ENCODE results near the gene ABHD4. TPM values are rescaled to one million over a fixed set of nuclear protein-coding genes. Genes with fewer than 3 reads are reported as not detected.
"Not testable (repeated sequence)": the region's sequence is repeated elsewhere in the genome, so short reads cannot be mapped to it uniquely, and the experiment has no call there.

The ABHD4 gene
- total RNA-seq, 1 donor from 2014 or later: 2.4 TPM

DNA sequence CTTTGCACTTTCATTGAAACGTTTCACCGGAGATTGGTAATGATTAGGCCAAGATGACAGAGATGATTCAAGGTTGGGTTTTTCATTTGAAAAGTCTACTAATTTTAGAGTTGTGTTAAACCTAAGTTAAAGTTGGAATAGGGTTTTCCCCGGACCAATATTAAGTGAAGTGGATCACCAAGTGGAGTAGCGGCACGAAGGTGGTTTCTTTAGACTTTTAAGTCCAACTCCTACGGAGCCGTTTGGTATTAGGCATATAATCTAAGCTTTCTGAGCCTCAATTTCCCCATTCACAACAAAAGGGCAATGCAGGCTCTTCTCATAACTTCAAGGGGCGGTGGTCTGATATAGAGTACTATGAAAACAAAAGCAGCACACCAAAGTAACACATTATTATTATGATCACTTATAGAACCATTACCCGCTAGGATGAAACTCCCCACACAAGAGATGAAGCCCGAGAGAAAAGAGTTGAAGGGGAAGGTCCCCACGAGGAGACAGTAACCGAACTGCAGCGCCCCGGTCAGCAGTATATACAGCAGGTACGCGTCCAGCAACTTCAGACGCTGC lies 9.5 kb upstream of the ABHD4 start:
- DNase-seq (ENCODE audit: low spot score in 2 of 2): no peak
- FAIRE-seq: no peak

DNA sequence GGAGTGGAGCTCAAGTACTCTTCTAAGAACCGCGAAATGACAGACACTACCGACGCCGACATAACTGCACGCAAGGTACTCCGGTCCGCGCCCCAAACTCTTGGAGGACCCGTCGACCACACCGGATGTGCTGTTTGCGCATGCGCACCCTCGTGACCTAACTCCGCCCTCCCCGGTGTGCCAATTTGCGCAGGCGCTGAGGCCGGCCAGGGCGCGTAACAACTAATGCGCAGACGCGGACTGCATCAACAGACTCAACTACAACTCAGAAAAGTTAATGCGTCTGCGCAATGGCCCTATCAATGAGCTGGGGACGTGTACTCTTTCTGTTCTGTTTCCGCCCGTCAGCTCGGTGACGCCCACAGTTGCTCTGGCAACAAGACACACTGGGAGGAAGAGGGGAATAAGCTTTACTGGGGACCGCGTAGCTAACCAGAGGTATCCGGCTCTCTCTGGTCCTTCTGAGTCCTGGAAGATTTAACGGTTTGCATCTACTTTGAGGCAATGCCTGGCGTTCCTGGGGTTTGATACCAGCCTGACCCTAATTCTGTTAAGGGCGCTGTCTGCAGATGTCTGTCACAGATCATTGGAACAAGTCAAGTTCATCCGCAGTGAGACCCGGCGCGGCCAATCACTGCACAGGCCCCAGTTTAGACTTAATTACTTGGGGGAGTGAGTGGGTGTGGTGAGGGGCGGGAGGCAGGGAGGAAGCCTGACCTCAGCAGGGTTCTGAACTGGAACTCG lies 8.8 kb upstream of the ABHD4 start, which contains the start of gene DAD1:
Gene DAD1 (minus strand): TSS at position 129 of the 744 bp plus-strand sequence. CDS start 67 bp downstream, at position 62.
- FAIRE-seq (peak; percentile 70), DNase-seq (ENCODE audit: low spot score in 2 of 2) (peak; percentile 87 to 96)

DNA sequence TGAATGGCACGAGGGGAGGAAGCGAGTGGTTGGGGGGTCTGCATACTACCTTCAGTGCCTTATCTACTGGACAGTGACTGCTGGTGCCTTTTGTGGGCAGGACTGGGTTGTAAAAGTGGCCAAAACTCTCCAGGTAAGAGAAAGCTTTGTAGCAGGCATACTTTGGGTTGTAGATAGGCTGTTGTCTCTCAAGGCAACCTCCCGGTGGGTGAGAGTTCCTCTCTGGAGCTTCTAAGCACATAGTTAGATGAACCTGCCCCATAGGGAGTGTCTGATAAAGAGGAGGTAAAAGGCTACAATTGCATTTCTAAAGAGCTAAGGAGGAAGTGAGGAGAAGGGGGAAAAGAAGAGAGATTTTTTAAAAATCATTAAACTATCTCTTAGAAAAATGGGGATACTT lies 4.9 kb upstream of the ABHD4 start:
- no peak for DNase-seq (ENCODE audit: low spot score in 2 of 2)
- FAIRE-seq: no peak

DNA sequence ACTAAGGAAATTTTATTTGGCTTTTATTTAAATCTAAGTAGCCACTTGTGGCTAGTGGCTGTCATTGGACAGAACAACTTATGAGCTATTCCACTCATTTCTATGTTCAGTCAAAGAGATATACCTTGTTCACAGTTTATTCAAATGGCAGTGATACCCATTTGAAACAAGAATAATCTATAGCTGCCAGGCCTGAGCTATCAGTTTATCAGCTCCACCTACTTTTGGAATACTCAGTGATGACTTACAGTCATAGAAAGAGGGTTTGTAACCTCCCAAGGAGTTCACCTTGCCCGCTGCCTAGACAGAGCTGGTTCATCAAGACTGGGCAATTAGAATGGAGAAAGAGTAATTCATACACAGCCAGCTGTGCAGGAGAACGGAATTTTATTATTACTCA lies 4.5 kb upstream of the ABHD4 start:
- no peak for DNase-seq (ENCODE audit: low spot score in 2 of 2)
- no peak for FAIRE-seq

DNA sequence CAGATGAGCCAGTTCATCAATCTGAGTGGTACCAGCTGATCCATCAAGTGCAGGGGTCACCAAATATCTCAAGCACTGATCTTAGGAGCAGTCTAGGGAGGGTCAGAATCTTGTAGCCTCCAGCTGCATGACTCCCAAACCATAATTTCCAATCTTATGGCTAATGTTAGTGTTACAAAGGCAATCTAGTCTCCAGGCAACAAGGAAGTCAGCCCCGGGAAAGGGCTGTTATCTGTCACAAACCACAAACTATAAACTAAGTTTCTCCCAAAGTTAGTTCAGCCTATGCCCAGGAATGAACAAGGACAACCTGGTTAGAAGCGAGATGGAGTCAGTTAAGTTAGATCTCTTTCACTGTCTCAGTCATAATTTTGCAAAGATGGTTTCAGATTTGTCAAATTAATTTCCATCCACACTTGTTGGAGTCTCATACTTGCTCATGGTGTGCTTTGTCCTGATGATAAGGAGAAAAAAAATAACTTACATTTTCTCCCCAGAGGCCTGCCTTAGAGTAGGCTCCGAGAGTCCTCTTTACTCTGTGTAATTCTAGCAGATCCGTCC lies 3.9 kb upstream of the ABHD4 start:
- FAIRE-seq (no peak), DNase-seq (ENCODE audit: low spot score in 2 of 2) (no peak)

DNA sequence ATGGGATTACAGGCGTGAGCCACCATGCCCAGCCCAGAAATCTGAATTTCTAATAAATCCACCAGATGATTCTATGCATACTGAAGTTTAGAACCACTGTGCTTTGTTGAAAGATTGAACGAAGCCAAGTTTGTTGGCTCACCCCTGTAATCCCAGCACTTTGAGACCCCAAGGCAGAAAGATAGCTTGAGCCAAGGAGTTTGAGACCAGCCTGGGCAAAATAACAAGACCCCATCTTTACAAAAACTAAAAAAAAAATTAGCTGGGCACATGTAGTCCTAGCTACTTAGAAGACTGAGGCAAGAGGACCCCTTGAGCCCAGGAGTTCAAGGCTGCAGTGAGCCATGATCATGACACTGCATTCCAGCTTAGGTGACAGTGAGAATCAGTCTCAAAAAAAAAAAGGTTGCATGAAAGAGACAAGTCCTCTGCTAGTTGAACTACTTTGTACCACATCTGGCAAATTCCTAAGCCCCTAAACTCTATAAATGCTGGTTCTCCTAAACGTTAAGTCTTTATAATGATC lies 1.7 kb upstream of the ABHD4 start:
- DNase-seq (ENCODE audit: low spot score in 2 of 2) (no peak), FAIRE-seq (no peak)

DNA sequence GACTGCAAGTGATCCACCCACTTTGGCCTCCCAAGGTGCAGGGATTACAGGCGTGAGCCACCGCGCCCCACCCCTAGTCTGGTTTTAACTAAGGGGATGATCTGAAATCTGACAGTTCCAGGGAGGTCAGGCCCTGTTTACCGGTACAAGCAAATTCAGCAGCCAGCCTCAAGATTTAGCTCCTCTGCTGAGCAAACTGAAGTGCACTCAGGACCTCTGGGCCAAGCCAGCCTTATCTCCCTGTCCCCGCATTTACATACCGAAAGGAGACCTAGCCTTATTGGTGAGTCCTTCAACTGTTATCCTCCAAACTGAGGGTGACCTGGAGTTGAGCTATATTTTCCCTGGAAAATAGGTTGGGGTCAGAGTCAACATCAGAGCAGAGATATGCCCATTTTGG lies 835 bp upstream of the ABHD4 start:
- DNase-seq (ENCODE audit: low spot score in 2 of 2) (no peak), FAIRE-seq (no peak)

DNA sequence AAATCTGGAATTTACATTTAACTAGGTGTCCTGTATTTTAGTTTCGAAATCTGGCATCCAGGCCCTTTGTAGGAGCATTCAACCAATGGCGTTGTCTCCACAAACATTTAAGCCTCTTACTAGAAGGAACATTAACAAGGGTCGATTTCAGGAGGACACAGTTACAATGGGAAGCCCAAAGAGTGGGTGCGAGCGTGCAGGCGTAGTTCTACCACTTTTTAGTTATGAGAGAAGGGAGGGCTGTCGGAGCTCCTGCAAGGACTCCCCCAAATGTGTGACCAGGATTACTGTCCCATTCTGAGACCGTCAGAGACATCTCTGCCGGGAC lies 365 bp upstream of the ABHD4 start:
- DNase-seq (ENCODE audit: low spot score in 2 of 2): no peak
- FAIRE-seq: no peak

DNA sequence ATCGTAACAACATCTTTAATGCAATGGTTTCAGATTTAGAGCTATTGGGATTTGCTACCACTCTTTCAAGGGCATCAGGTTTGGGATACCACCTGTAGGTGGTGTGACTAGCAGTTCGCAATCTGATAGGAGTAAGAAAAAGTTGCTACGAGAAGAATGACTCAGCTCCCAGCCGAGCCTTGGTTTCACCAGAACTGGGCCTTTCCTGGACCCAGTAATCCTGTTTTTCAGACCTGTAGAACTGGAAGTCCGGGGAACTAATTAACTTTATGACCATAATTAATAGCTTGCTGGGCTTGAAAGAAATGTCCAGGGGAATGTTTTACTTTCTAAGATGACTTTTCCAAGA lies 770 bp downstream of the ABHD4 start:
- no peak for FAIRE-seq
- peak; percentile 41 to 63 for DNase-seq (ENCODE audit: low spot score in 2 of 2)

DNA sequence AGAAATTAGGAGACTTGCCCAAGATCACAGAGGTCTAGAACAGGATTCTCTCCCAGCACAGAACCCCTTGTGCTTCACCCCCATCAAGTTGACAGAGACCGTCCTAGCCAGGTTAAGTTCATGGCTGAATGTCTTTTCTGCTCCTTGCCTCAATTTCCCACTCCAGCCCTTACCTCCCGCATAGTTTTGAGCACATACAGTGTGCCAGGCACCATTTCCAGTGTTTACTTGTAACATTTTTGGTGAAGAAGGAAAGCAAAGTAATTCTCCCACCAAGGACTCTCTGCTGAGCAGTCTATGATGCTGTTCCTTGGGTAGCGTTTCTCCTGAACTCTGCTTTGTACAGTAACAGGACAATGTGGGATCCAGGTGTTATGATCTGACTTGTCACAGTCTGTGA lies 1.2 kb downstream of the ABHD4 start:
- FAIRE-seq (no peak), DNase-seq (ENCODE audit: low spot score in 2 of 2) (no peak)

DNA sequence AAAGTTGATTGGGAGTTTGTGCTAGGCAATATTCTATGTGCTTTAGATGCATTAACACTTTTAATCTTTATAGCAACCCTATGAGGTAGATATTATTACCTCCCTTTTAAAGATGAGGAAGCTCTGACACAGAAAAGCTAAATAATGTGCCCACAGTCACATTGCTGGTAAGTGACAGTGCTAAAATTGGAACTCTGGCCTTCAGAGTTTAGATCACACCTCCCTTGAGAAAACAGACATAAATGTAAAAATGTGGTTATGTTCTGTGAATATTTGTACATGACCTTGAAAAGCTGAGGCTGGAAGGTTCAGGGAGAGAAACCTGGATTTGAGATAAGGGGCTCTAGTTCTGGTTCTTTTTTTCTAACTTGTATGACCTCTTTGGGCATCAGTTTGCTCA lies 1.9 kb downstream of the ABHD4 start:
- FAIRE-seq: no peak

DNA sequence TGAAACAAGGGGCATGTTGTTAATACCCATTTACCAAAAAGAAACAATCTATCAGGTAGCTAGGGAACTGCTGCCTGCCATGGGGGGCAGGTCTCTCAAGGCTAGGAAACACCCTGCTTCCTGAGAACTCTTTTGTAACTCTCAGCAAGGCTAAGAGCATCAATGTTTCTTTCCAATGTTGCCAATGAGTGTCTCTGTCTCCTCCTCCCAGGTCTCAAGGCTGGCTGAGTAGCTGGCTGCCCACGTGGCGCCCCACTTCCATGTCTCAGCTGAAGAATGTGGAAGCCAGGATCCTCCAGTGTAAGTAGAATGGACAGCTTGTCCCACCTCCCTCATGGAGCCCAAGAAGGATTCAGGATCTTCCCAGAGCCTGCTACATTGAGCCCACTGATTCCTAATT lies 3.4 kb downstream of the ABHD4 start:
- FAIRE-seq (no peak), DNase-seq (ENCODE audit: low spot score in 2 of 2) (no peak)

More for the DNA sequence above, 1.9 kb downstream of the ABHD4 start:
- DNase-seq (ENCODE audit: low spot score in 2 of 2): no peak

DNA sequence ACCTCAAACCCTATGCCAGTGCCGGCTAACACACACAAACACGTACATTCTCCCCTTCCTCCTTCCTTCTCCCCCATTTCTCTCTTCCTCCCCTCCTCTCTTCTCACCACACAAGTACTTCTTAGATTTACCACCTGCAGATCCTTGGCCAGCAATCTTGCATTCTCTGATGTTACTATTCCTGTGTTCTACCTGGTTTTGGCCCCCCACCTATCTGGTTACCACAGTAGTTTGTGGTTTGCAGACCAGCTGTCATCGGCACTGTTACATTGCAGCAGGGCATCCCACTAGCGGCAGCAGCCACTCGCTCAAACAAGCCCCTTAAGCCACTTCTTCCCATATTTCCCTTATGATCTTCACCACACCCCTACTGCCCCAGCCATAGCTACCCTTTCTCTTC lies 3.9 kb downstream of the ABHD4 start:
- no peak for FAIRE-seq

DNA sequence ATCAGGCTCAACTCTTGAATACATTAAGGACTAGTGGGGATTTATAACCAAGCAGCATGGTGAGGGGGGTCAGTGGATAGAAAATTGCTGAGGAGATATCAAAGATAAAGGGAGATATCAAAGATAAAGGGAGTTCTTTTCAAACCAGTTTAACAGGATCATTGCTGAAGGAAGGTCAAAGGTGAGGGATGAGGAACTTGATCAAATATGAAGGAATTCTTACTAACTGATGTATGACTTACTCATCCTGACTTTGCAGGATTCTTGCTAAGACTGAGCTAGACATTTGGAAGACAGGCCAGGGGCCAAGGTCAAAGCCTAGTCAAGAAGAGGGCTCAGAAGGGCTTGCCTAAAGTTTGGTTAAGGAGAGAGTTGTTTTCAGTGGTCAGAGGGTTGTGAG lies 4.8 kb downstream of the ABHD4 start:
- FAIRE-seq (no peak), DNase-seq (ENCODE audit: low spot score in 2 of 2) (no peak)

More for the DNA sequence above, 3.9 kb downstream of the ABHD4 start:
- no peak for DNase-seq (ENCODE audit: low spot score in 2 of 2)

DNA sequence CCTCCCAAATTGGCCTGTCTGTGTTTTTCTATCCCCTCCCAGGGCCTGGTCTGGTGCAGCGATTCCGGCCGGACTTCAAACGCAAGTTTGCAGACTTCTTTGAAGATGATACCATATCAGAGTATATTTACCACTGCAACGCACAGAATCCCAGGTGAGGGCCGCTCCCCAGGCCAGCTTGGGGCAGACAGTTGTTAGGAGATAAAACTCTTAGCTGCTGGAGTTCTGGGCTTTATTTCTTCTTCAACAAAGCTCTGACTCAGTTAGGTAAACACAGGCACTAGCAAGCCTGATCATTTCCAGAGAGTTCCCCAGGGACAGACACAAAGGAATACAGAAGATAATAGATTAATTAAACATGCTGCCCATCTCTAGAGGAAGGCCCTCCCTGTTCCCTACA lies 8.3 kb downstream of the ABHD4 start:
- FAIRE-seq: no peak
- no peak for DNase-seq (ENCODE audit: low spot score in 2 of 2)

DNA sequence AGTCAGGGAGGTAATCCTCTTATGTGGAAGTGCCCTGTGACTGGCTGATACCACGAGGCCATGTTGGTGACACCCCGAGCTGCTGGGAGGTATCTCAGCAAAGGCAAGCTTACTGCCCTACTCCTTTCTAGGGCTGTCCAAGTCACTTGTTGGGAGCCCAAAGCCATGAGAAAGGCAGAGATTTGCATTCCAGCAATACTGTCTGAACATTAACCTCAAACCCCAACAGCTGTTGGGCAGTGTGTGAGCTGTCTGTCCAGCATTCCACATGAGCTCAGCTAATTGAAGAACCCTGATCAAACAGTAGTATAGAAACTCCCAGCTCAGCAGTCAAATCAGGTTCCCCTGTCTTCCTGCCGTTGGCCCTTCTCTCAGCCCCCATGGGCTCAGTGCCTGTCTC lies 9.2 kb downstream of the ABHD4 start:
- FAIRE-seq: no peak
- DNase-seq (ENCODE audit: low spot score in 2 of 2): no peak

DNA sequence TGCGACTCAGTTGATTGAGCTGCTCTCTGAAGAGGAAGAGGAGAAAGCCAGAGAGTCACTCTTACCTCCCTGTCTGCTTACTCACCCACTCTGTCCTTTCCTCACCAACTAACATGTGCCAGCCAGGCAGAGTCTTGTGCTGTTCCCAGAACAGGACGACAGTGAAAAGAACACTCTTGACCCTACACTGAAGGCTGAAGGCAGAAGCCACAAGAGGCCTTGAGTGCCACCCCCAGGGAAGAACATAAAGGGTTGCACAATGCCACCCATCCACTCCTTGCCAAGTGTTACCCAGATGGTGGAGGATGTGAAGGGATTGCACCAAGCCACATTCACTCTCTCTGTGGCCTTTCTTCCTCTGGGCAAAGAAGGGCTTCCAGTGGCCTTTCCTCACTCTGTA lies 12.8 kb downstream of the ABHD4 start:
- DNase-seq (ENCODE audit: low spot score in 2 of 2) (no peak), FAIRE-seq (no peak)

DNA sequence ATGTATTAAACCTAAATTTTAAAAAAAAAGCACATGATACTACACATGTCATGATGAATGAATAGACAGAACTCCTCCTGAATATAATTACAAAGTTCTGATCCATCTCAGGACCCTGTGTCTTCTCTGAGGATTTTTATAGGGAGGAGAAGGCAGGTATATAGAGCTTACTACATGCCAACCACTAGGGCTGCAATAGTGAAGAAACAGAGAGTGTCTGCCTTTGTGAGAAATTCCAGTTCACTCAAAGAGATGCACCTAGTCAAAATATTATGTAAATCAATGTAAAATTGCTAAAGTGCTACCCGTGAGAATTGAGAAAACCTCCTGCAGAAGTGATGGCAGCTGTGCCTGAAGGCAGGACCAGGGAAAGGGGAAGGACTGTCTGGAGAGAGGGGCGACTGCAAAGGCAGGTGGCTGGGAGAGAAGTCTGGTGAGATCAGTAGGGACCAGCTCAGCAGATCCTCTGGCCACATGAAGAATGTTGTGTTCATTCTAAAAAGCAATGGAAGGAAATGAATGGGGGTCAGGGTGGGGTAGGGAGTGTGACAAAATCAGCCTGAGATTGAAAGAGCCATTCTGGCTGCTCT lies 15.1 kb downstream of the ABHD4 start:
- FAIRE-seq (no peak), DNase-seq (ENCODE audit: low spot score in 2 of 2) (no peak)

DNA sequence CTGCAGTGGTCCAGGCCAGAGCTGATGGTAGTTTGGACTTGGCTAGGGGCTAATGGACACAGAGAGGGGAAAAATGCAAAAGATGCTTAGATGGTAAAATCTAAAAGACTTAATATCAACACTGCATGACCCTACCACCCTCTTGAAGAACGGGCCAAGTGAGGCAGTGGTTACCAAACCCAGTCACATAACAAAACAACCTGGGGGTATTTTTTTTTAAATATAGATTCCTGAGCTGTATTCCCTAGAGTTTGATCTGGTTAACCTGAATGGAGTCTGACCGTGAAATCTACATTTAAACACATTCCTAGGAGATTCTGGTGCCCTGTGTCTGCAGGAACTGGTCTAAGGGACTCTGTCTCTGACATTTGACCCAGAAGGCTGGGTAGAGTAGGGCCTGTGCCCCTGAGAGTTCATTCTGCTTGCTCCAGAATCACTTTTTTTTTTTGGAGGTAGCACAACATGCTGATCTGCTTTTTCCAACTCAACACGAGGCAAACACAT lies 15.7 kb downstream of the ABHD4 start:
- FAIRE-seq: no peak
- no peak for DNase-seq (ENCODE audit: low spot score in 2 of 2)

DNA sequence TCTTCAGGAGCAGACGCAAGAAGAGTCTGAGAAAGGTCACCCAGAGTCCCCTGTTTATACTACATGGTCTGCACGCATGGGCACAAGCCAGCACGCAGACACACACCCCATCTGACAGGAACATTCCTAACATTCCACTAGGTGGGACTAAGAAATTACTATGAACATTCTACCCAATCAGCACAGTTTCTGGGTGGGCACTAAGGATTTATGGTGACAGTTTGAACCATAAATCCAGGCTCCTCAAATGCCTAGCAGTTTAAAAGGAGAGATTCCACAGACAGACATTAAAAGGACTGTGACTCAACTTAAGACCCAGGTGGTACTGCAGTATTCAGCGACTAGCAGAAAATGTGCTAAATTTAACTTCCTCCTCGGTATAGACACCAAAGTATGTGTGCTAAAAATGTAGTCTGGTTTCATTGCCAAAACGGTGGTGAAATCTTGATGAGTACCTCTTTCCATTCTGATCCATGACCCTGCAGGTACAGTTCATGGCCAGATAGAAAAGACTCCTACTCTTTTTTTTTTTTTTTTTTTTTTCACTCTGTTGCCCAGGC lies 16.2 kb downstream of the ABHD4 start:
- no peak for FAIRE-seq
- DNase-seq (ENCODE audit: low spot score in 2 of 2): no peak

DNA sequence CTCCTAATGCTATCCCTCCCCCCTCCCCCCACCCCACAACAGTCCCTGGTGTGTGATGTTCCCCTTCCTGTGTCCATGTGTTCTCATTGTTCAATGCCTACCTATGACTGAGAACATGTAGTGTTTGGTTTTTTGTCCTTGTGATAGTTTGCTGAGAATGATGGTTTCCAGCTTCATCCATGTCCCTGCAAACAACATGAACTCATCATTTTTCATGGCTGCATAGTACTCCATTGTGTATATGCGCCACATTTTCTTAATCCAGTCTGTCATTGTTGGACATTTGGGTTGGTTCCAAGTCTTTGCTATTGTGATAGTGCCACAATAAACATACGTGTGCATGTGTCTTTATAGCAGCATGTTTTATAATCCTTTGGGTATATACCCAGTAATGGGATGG lies 17.7 kb downstream of the ABHD4 start:
- FAIRE-seq: not testable (repeated sequence)

More for the DNA sequence above, 17.7 kb downstream of the ABHD4 start:
- DNase-seq (ENCODE audit: low spot score in 2 of 2): not testable (repeated sequence)

All from frontal cortex (tissue), 4 donors.